Panc1 (cell line): ENCODE results near the gene ZDHHC11B. TPM values are rescaled to one million over a fixed set of nuclear protein-coding genes. Genes with fewer than 3 reads are reported as not detected.
"Not testable (repeated sequence)": the region's sequence is repeated elsewhere in the genome, so short reads cannot be mapped to it uniquely, and the experiment has no call there.

Experiments
- ATAC-seq: fragments of 200-7000 bp; cut with Tn5 transposase; 2 replicates; pipeline ENCODE4 v1.9.1; 2020; ENCODE audit warnings: mild to moderate bottlenecking, moderate library complexity
- Bru-seq: library from RNA; stranded (reverse); fragments of 400-500 nt; gene quantifications from one replicate; lab custom pipeline; 2021; lab: Mats Ljungman, UMichigan
- BruChase-seq, 2 experiments: library from RNA; stranded (reverse); fragments of 400-500 nt; gene quantifications; one replicate each; lab custom pipeline; 2021; lab: Mats Ljungman, UMichigan
- BruUV-seq: library from RNA; stranded (reverse); fragments of 400-500 nt; replicated peaks from 2 replicates; lab custom pipeline; 2021; lab: Mats Ljungman, UMichigan
- CTCF ChIA-PET: fragments of 300-600 bp; sonication (Branson Sonifier 250); formaldehyde crosslinking; loops from one replicate; lab custom pipeline; 2022; ENCODE audit warnings: antibody characterized with exemption; lab: Charles Lee
- POLR2A ChIA-PET: fragments of 300-600 bp; sonication (Branson Sonifier 250); formaldehyde crosslinking; loops from one replicate; lab custom pipeline; 2022; ENCODE audit warnings: antibody characterized with exemption; lab: Charles Lee
- DNase-seq: peaks from one replicate; pipeline ENCODE4 v3.0.0-alpha.2; 2010; ENCODE audit warnings: low read depth, low spot score
- H3K27ac ChIP-seq: 2 replicates; pipeline ENCODE4 v1.5.1; 2011; ENCODE audit warnings: mild to moderate bottlenecking, low read length, inconsistent platforms
- H3K27me3 ChIP-seq: fragments of 200-500 bp; sonication (Bioruptor generic); 2 replicates; pipeline ENCODE4 v1.6.0; 2014; ENCODE audit warnings: low read length, inconsistent platforms; ENCODE audit not compliant: control insufficient read depth, insufficient read depth
- H3K36me3 ChIP-seq: fragments of 200-500 bp; sonication (Bioruptor generic); 2 replicates; pipeline ENCODE4 v1.5.1; 2014; ENCODE audit warnings: inconsistent platforms, mild to moderate bottlenecking, low read length, moderate library complexity; ENCODE audit not compliant: control insufficient read depth, insufficient read depth
- H3K4me1 ChIP-seq: 2 replicates; pipeline ENCODE4 v1.5.1; 2011; ENCODE audit warnings: inconsistent platforms, mild to moderate bottlenecking, low read length, moderate library complexity; ENCODE audit not compliant: control insufficient read depth, insufficient read depth
- H3K4me3 ChIP-seq, 2 experiments: 2 replicates each; pipeline ENCODE4 v1.5.1; 2011 to 2012; ENCODE audit warnings: low read depth in 2 of 2, low read length in 2 of 2, mild to moderate bottlenecking in 2 of 2, inconsistent platforms in 1 of 2, moderate library complexity in 1 of 2
- H3K9me3 ChIP-seq: fragments of 200-500 bp; sonication (Bioruptor generic); 2 replicates; pipeline ENCODE4 v1.5.1; 2014; ENCODE audit warnings: low read depth, mild to moderate bottlenecking, inconsistent platforms, low read length, moderate library complexity; ENCODE audit not compliant: control insufficient read depth, insufficient read depth
- CTCF ChIP-seq: fragments of 450-650 bp; IDR thresholded peaks from 2 replicates; pipeline ENCODE4 v1.5.1; 2017; ENCODE audit warnings: mild to moderate bottlenecking
- TCF7L2 ChIP-seq: IDR thresholded peaks from 2 replicates; pipeline ENCODE4 v1.6.1; 2011; ENCODE audit warnings: mild to moderate bottlenecking, low read depth, low read length, inconsistent platforms
- in situ Hi-C: cut with HindIII; loops from 2 replicates; pipeline ENCODE4 v1.10.0; 2016; ENCODE audit warnings: low sequenced_read_pairs, low pct_unique_long_range_greater_than_20kb
- intact Hi-C: fragments of 100-400 bp; cut with micrococcal nuclease; formaldehyde crosslinking; loops from one replicate; pipeline ENCODE4 v1.10.0; 2022; ENCODE audit not compliant: unreplicated experiment
- long read RNA-seq: library from polyadenylated mRNA; unstranded; transcript quantifications from one replicate; pipeline ENCODE4 v2.0.0, GENCODE V29; 2021; ENCODE audit not compliant: unreplicated experiment
- polyA plus RNA-seq: library from polyadenylated mRNA; unstranded; fragments of >200 nt; gene quantifications from one replicate; pipeline ENCODE4 v1.2.1, GENCODE V29; 2012; ENCODE audit warnings: missing spikeins; ENCODE audit not compliant: insufficient read length
- total RNA-seq: library from RNA; stranded (reverse); gene quantifications from one replicate; pipeline ENCODE4 v1.2.1, GENCODE V29; 2021; ENCODE audit not compliant: unreplicated experiment

ZDHHC11B gene
- total RNA-seq, result 1.4 TPM
- 1.4 TPM for polyA plus RNA-seq
- percentile 32 among the genes with signal in this experiment for Bru-seq, nascent RNA
- BruChase-seq, experiment 1, labeled RNA remaining after a 2-hour chase, result percentile 33 among the genes with signal in this experiment
- BruChase-seq, experiment 2, labeled RNA remaining after a 6-hour chase, result percentile 33 among the genes with signal in this experiment
- long read RNA-seq, partial matches to known transcripts, result 0 of 3 reads
- long read RNA-seq, other reads (novel, unspliced or antisense), result 3 of 3 reads

GRCh38 chr5:784428-785177 lies at the start of gene ZDHHC11B:
TSS of gene ZDHHC11B (minus strand) at chr5:784729. CDS start at chr5:766919, 17,810 bp downstream.
- H3K27me3 ChIP-seq, in situ Hi-C loops, H3K27ac ChIP-seq, H3K36me3 ChIP-seq, POLR2A ChIA-PET, DNase-seq, intact Hi-C loops, BruUV-seq, CTCF ChIA-PET, H3K4me1 ChIP-seq, H3K9me3 ChIP-seq: not testable (repeated sequence)
- H3K4me3 ChIP-seq, result peak within 1 kb of the TSS; percentile 47 to 52
- peak; percentile 88 for ATAC-seq

- H3K27ac ChIP-seq, DNase-seq, H3K9me3 ChIP-seq, BruUV-seq, H3K4me1 ChIP-seq, intact Hi-C loops, ATAC-seq, POLR2A ChIA-PET, CTCF ChIA-PET, in situ Hi-C loops, H3K36me3 ChIP-seq, H3K27me3 ChIP-seq, H3K4me3 ChIP-seq: not testable (repeated sequence)
Observed at GRCh38 chr5:834013-834412, 49.5 kb upstream of the ZDHHC11B start.

- POLR2A ChIA-PET, in situ Hi-C loops, CTCF ChIA-PET, ATAC-seq, H3K36me3 ChIP-seq, H3K4me3 ChIP-seq, H3K27me3 ChIP-seq, H3K4me1 ChIP-seq, H3K27ac ChIP-seq, DNase-seq, intact Hi-C loops, BruUV-seq, H3K9me3 ChIP-seq: not testable (repeated sequence)
Observed at GRCh38 chr5:828194-828593, 43.7 kb upstream of the ZDHHC11B start.

GRCh38 chr5:825544-825943 lies 41.0 kb upstream of the ZDHHC11B start:
- H3K4me3 ChIP-seq, intact Hi-C loops, H3K9me3 ChIP-seq, H3K4me1 ChIP-seq, in situ Hi-C loops, CTCF ChIA-PET, BruUV-seq, POLR2A ChIA-PET, DNase-seq, H3K27ac ChIP-seq, H3K27me3 ChIP-seq, H3K36me3 ChIP-seq, ATAC-seq: not testable (repeated sequence)

- no TSS peak for BruUV-seq
- H3K27me3 ChIP-seq, result no peaks in the 10 kb centered on the region
- in situ Hi-C loops, result no loop called here
- ChIA-PET POLR2A (no interaction called here), CTCF (no interaction called here)
- H3K27ac ChIP-seq, result no peak overlapping the region
- no peak overlapping the region for H3K4me3 ChIP-seq
- intact Hi-C loops, result no loop called here
- ATAC-seq, result no peak
- no peaks in the 10 kb centered on the region for H3K36me3 ChIP-seq
- TF ChIP-seq TCF7L2 (no peak), CTCF (peak; percentile 19; the same call in 1 of the 2 replicates)
- no peaks in the 10 kb centered on the region for H3K4me1 ChIP-seq
- DNase-seq, result no peak
- no peaks in the 10 kb centered on the region for H3K9me3 ChIP-seq
Observed at GRCh38 chr5:821504-821903, 37.0 kb upstream of the ZDHHC11B start.
